T1000 (cell line): ENCODE data around the gene ADAMTS18.
"Not testable (repeated sequence)": the region's sequence is repeated elsewhere in the genome, so short reads cannot be mapped to it uniquely, and the experiment has no call there.

Experiments used
- DNase-seq: peaks from one replicate; lab custom pipeline; 2025; ENCODE audit warnings: mixed read lengths; lab: John Stamatoyannopoulos, UW

ADAMTS18 gene

GRCh38 chr16:77285676-77286075 lies 149.2 kb downstream of the ADAMTS18 start:
- no peak for DNase-seq

- DNase-seq = no peak
Measured at GRCh38 chr16:77282345-77282744, 152.5 kb downstream of the ADAMTS18 start.

GRCh38 chr16:77279316-77279715 lies 155.5 kb downstream of the ADAMTS18 start:
- not testable (repeated sequence) for DNase-seq

GRCh38 chr16:77277571-77277970 lies 157.3 kb downstream of the ADAMTS18 start:
- DNase-seq = no peak

GRCh38 chr16:77277141-77277540 lies 157.7 kb downstream of the ADAMTS18 start:
- DNase-seq = no peak

- no peak for DNase-seq
Measured at GRCh38 chr16:77276661-77277060, 158.2 kb downstream of the ADAMTS18 start.

GRCh38 chr16:77275303-77275702 lies 159.5 kb downstream of the ADAMTS18 start:
- DNase-seq = not testable (repeated sequence)

- no peak for DNase-seq
Measured at GRCh38 chr16:77273815-77274214, 161.0 kb downstream of the ADAMTS18 start.

GRCh38 chr16:77271532-77272426 lies 163.1 kb downstream of the ADAMTS18 start:
- DNase-seq = no peak

- DNase-seq = not testable (repeated sequence)
Measured at GRCh38 chr16:77266185-77266584, 168.6 kb downstream of the ADAMTS18 start.

GRCh38 chr16:77262971-77263370 lies 171.9 kb downstream of the ADAMTS18 start:
- no peak for DNase-seq

- no peak for DNase-seq
Measured at GRCh38 chr16:77250400-77250799, 184.4 kb downstream of the ADAMTS18 start.

- no peak for DNase-seq
Measured at GRCh38 chr16:77246150-77246549, 188.7 kb downstream of the ADAMTS18 start.

- DNase-seq = not testable (repeated sequence)
Measured at GRCh38 chr16:77242471-77242870, 192.4 kb downstream of the ADAMTS18 start.

- DNase-seq = no peak
Measured at GRCh38 chr16:77238593-77238992, 196.2 kb downstream of the ADAMTS18 start.

GRCh38 chr16:77236063-77236511 lies 198.7 kb downstream of the ADAMTS18 start:
- DNase-seq = peak; percentile 79

GRCh38 chr16:77234611-77235010 lies 200.2 kb downstream of the ADAMTS18 start:
- no peak for DNase-seq

GRCh38 chr16:77233799-77234519 lies 200.9 kb downstream of the ADAMTS18 start:
- no peak for DNase-seq
